ENCODE results near the gene SPSB2. TPM values are rescaled to one million over a fixed set of nuclear protein-coding genes. Genes with fewer than 3 reads are reported as not detected.
A peak's percentile ranks its signal among the peaks of the same experiment; 100 is the strongest.
"Not testable (repeated sequence)": the region's sequence is repeated elsewhere in the genome, so short reads cannot be mapped to it uniquely, and the experiment has no call there.

SPSB2 gene
- total and polyA plus RNA-seq, 2 experiments from 2014 or later, result 12.3 to 13.5 TPM

DNA sequence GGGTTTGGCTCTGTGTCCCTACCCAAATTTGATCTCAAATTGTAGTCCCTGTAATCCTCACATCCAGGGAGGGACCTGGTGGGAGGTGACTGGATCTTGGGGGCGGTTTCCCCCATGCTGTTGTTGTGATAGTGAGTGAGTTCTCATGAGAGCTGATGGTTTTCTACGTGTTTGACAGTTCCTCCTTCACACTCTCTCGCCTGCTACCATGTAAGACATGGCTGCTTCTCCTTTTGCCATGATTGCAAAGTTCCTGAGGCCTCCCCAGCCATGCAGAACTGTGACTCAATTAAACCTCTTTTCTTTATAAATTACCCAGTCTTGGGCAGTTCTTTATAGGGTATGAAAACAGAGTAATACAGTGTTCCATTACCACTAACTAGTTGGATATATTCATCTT, 21.2 kb upstream of the SPSB2 start:
- Histone ChIP-seq H3K4me3 (no peak overlapping the region), H3K4me1 (ENCODE audit: low read depth) (no peaks in the 10 kb centered on the region), H3K27me3 (no peaks in the 10 kb centered on the region), H3K27ac (no peak overlapping the region), H3K36me3 (no peaks in the 10 kb centered on the region), H3K9me3 (ENCODE audit: low read depth) (no peaks in the 10 kb centered on the region)
- no peak for DNase-seq (ENCODE audit: low read depth in 1 of 2, low spot score in 1 of 2)
- TF ChIP-seq, protein P1, sequence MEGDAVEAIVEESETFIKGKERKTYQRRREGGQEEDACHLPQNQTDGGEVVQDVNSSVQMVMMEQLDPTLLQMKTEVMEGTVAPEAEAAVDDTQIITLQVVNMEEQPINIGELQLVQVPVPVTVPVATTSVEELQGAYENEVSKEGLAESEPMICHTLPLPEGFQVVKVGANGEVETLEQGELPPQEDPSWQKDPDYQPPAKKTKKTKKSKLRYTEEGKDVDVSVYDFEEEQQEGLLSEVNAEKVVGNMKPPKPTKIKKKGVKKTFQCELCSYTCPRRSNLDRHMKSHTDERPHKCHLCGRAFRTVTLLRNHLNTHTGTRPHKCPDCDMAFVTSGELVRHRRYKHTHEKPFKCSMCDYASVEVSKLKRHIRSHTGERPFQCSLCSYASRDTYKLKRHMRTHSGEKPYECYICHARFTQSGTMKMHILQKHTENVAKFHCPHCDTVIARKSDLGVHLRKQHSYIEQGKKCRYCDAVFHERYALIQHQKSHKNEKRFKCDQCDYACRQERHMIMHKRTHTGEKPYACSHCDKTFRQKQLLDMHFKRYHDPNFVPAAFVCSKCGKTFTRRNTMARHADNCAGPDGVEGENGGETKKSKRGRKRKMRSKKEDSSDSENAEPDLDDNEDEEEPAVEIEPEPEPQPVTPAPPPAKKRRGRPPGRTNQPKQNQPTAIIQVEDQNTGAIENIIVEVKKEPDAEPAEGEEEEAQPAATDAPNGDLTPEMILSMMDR (IDR thresholded peaks at IDR 0.05; ENCODE audit: low read depth, low read length), result no peak

DNA sequence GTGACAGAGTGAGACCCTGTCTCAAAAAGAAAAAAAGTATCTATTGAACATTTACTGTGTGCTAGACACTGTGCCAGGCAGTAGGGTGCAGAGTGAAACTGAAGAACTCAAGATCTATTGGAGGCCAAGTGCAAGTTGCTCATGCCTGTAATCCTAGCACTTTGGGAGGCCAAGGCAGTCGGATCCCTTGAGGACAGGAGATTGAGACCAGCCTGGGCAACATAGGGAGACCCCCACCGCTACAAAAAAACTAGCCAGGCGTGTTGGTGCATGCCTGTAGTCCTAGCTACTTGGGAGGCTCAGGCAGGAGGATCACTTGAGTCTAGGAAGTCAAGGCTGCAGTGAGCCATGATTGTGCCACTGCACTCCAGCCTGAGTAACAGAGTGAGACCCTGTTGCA, 19.6 kb upstream of the SPSB2 start:
- not testable (repeated sequence) for H3K4me3 ChIP-seq; H3K36me3 ChIP-seq; H3K27ac ChIP-seq; H3K9me3 ChIP-seq (ENCODE audit: low read depth); DNase-seq (ENCODE audit: low read depth in 1 of 2, low spot score in 1 of 2); H3K4me1 ChIP-seq (ENCODE audit: low read depth); H3K27me3 ChIP-seq

DNA sequence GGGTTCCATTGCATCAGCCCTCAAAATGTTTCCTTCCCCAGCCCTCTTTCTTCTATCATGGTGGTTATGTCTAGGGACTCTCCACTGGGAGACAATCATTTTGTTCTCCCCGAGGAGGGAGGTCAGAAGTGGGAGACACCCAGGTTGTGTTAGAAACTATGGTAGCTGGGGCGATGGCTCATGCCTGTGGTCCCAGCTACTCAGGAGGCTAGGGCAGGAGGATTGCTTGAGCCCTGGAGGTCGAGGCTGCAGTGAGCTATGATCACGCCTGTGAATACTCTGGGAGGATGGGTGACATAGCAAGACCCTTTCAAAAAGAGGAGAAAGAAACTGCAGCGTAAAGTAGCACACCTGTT, 18.5 kb upstream of the SPSB2 start:
- H3K36me3 ChIP-seq, result no peaks in the 10 kb centered on the region
- no peak for DNase-seq (ENCODE audit: low read depth in 1 of 2, low spot score in 1 of 2)
- H3K27ac ChIP-seq, result peak overlapping the region; percentile 54
- TF ChIP-seq, protein P1 (IDR thresholded peaks at IDR 0.05; ENCODE audit: low read depth, low read length), result no peak
- H3K27me3 ChIP-seq, result no peaks in the 10 kb centered on the region
- H3K4me1 ChIP-seq (ENCODE audit: low read depth), result no peaks in the 10 kb centered on the region
- peak overlapping the region; percentile 25 for H3K4me3 ChIP-seq
- H3K9me3 ChIP-seq (ENCODE audit: low read depth), result no peaks in the 10 kb centered on the region

DNA sequence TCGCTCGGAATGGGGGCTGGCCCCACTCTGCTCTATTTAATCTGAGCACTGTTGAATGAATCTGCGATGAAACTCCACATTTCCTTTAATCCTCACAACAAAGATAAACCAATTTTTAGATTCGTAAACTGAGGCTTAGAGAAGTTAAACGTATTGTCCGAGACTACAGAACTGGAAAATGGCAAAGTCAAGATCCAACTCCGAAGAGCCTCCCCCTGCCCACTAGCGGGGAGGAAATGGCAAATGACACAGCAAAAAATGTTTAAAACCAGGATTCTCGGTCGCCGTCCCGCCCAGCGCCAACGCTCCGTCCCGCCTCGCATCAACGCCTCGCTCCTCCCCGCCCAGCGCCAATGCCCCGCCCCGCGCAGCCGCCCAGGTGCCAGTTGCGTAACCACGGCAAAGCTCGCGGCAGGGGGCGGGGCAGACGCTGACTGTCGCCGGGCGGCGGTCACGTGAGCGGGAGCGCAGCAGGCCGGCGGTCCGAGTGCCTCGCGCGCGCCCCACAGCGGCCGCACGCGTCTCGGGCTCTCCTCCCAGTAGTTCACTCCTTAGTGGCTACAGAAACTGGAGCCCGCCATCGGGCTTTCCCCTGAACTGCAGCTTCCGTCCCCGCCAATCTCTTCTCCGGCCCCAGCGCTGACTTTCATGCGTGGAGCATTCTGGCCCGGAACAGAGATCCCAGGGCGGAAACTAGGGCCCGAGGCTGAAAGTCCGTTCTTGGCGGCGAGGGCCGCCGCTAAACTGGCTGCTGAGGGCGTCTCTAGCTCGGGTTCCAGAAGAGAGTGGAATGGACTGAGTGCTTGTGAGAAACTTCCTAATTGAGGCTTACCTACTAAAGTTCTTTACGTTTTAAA, 17.9 kb upstream of the SPSB2 start:
- no peaks in the 10 kb centered on the region for H3K9me3 ChIP-seq (ENCODE audit: low read depth)
- TF ChIP-seq, protein P1 (IDR thresholded peaks at IDR 0.05; ENCODE audit: low read depth, low read length), result peak; percentile 81
- H3K4me3 ChIP-seq, result peak overlapping the region; percentile 32
- no peaks in the 10 kb centered on the region for H3K27me3 ChIP-seq
- DNase-seq (ENCODE audit: low read depth in 1 of 2, low spot score in 1 of 2), result peak; percentile 98 to 99
- no peaks in the 10 kb centered on the region for H3K36me3 ChIP-seq
- no peaks in the 10 kb centered on the region for H3K4me1 ChIP-seq (ENCODE audit: low read depth)
- H3K27ac ChIP-seq, result peak overlapping the region; percentile 54

DNA sequence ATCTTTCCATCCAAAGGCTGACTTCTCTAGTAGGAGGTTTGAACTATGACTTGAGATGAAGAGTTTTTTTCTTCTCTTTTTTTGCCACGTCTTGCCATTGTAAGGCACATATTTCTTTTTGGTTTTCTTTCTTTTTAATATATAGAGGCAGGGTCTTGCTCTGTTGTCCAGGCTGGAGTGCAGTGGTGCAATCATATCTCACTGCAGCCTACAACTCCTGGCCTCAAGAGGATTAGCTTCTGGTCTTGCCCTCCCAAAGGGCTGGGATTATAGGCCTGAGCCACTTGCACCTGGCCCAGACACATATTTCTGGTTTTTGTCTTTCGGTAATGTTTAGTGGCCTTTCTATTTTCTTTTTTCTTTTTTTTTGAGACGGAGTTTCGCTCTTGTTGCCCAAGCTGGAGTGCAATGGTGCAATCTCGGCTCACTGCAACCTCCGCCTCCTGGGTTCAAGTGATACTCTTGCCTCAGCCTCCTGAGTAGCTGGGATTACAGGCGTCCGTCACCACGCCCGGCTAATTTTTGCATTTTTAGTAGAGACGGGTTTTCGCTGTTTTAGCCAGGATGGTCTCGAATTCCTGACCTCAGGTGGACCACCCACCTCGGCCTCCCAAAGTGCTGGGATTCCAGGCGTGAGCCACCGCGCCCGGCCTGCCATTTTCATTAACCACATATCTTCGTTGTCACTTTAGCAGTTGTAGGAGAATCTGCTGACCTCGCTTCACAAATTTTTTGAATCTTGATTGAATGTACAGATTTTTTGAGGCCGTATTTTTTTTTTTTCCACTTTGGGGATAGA, 16.9 kb upstream of the SPSB2 start:
- H3K4me3 ChIP-seq; H3K9me3 ChIP-seq (ENCODE audit: low read depth); H3K4me1 ChIP-seq (ENCODE audit: low read depth); H3K27me3 ChIP-seq; DNase-seq (ENCODE audit: low read depth in 1 of 2, low spot score in 1 of 2); H3K27ac ChIP-seq; H3K36me3 ChIP-seq: not testable (repeated sequence)

DNA sequence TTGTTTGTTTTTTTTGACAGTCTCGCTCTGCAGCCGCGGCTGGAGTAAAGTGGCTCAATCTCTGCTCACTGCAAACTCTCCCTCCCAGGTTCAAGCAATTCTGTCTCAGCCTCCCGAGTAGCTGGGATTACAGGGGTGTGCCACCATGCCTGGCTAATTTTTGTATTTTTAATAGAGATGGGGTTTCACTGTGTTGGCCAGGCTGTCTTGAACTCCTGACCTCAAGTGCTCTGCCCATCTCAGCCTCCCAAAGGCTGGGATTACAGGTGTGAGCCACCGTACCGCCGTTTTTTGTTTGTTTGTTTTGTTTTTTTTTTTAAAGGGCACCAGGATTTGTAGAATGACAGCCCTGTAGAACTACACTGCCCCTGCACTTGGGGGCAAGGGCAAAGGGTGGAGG, 15.7 kb upstream of the SPSB2 start:
- not testable (repeated sequence) for H3K27ac ChIP-seq; H3K27me3 ChIP-seq; H3K36me3 ChIP-seq; H3K4me3 ChIP-seq; H3K4me1 ChIP-seq (ENCODE audit: low read depth); H3K9me3 ChIP-seq (ENCODE audit: low read depth); DNase-seq (ENCODE audit: low read depth in 1 of 2, low spot score in 1 of 2)

DNA sequence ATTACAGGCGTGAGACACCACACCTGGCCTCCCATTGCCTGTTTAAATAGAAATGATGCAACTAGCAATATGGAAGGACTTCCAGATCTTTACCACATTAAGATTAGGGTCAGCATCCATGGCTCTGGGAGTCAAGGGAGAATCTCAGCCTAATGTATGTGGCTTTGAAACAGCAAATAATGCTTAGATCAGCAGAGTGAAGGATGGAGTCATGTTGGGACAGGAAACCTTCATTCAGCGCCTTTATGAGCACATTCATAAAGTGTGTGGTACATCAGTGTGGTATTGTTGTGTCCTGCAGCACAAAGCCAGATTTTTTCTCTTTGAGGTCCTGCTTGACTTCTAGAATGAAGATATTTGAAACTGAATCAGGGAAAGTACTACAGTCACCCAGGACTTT, 15.3 kb upstream of the SPSB2 start:
- no peak for DNase-seq (ENCODE audit: low read depth in 1 of 2, low spot score in 1 of 2)
- Histone ChIP-seq H3K4me3 (no peak overlapping the region), H3K9me3 (ENCODE audit: low read depth) (no peaks in the 10 kb centered on the region), H3K27ac (no peak overlapping the region), H3K4me1 (ENCODE audit: low read depth) (no peaks in the 10 kb centered on the region), H3K36me3 (no peaks in the 10 kb centered on the region), H3K27me3 (no peaks in the 10 kb centered on the region)
- TF ChIP-seq, protein P1 (IDR thresholded peaks at IDR 0.05; ENCODE audit: low read depth, low read length), result no peak
